B cell (primary cell): Measurements from ENCODE around the gene ZNF174. TPM values are rescaled to one million over a fixed set of nuclear protein-coding genes. Genes with fewer than 3 reads are reported as not detected.

ENCODE experiments used
- ATAC-seq: fragments of 200-7000 bp; cut with Tn5 transposase; one replicate; pipeline ENCODE4 v1.10.0; 2021; ENCODE audit warnings: low read depth, mild to moderate bottlenecking, moderate number of reproducible peaks, moderate library complexity
- CTCF ChIA-PET: fragments of 350-600 bp; sonication (Branson Sonifier 250); formaldehyde crosslinking; loops from one replicate; lab custom pipeline; 2021; ENCODE audit warnings: antibody characterized with exemption, inconsistent platforms; lab: Charles Lee
- POLR2A ChIA-PET: fragments of 350-600 bp; sonication (Branson Sonifier 250); formaldehyde crosslinking; loops from one replicate; lab custom pipeline; 2021; ENCODE audit warnings: antibody characterized with exemption; lab: Charles Lee
- DNase-seq: peaks from one replicate; pipeline ENCODE4 v3.0.0; 2013
- H2AFZ ChIP-seq: 2 replicates; pipeline ENCODE4 v1.6.1; 2012; ENCODE audit warnings: mild to moderate bottlenecking, low read depth, low read length; ENCODE audit not compliant: insufficient read depth, poor library complexity, severe bottlenecking
- H3K27ac ChIP-seq, 2 donors: 1 replicate in 1 of 2; 2 replicates in 1 of 2; pipeline ENCODE4 v1.5.1; 2012 to 2013; ENCODE audit warnings: low read length in 2 of 2, mild to moderate bottlenecking in 2 of 2, moderate library complexity in 1 of 2
- H3K27me3 ChIP-seq, 4 experiments: fragments of 200-600 bp in 1 of 4; sonication (generic) in 1 of 4; replicated peaks in 1 of 4; 1 replicate in 2 of 4; 2 replicates in 2 of 4; pipeline versions ENCODE4 v1.6.1 to v1.7.0; 2013 to 2016; ENCODE audit warnings: low read length in 3 of 4, mild to moderate bottlenecking in 2 of 4, mixed read lengths in 1 of 4, moderate library complexity in 1 of 4; ENCODE audit not compliant: insufficient read depth in 4 of 4, control insufficient read depth in 3 of 4; ENCODE audit errors: control extremely low read depth in 1 of 4
- H3K36me3 ChIP-seq, 2 experiments: replicated peaks in 1 of 2; 1 replicate in 1 of 2; 2 replicates in 1 of 2; pipeline versions ENCODE4 v1.6.1 to v1.7.1; 2013; ENCODE audit warnings: low read length in 1 of 2; ENCODE audit not compliant: insufficient read depth in 2 of 2, control insufficient read depth in 1 of 2; ENCODE audit errors: control extremely low read depth in 1 of 2, extremely low read depth in 1 of 2
- H3K4me1 ChIP-seq, 2 donors: fragments of 200-600 bp in 1 of 2; sonication (generic) in 1 of 2; 1 replicate in 1 of 2; 2 replicates in 1 of 2; pipeline versions ENCODE4 v1.5.1 to v1.6.1; 2013 to 2017; ENCODE audit warnings: low read length in 2 of 2; ENCODE audit not compliant: control insufficient read depth in 2 of 2, insufficient read depth in 2 of 2
- H3K4me2 ChIP-seq: replicated peaks from 2 replicates; pipeline ENCODE3; 2012; ENCODE audit warnings: mild to moderate bottlenecking, low read depth, low read length; ENCODE audit not compliant: poor library complexity, severe bottlenecking
- H3K4me3 ChIP-seq, 5 experiments: fragments of 200-600 bp in 1 of 5; sonication (generic) in 1 of 5; 1 replicate in 3 of 5; 2 replicates in 2 of 5; pipeline versions ENCODE4 v1.5.1 to v1.7.0; 2011 to 2016; ENCODE audit warnings: low read length in 4 of 5, mild to moderate bottlenecking in 4 of 5, low read depth in 2 of 5, control low read depth in 1 of 5, moderate library complexity in 1 of 5; ENCODE audit not compliant: insufficient read depth in 1 of 5; ENCODE audit errors: control extremely low read depth in 1 of 5, extremely low read depth in 1 of 5
- H3K79me2 ChIP-seq: fragments of 200-600 bp; sonication (generic); one replicate; pipeline ENCODE4 v1.6.0; 2016; ENCODE audit warnings: low read length; ENCODE audit not compliant: control insufficient read depth, insufficient read depth
- H3K9ac ChIP-seq: fragments of 200-600 bp; sonication (generic); 2 replicates; pipeline ENCODE4 v1.6.1; 2017; ENCODE audit warnings: mild to moderate bottlenecking, low read length, moderate library complexity
- H3K9me3 ChIP-seq, 3 donors: one replicate each; pipeline versions ENCODE4 v1.6.1 to v1.7.1; 2013; ENCODE audit warnings: low read length in 2 of 3; ENCODE audit not compliant: control insufficient read depth in 2 of 3, insufficient read depth in 1 of 3; ENCODE audit errors: control extremely low read depth in 1 of 3
- H4K20me1 ChIP-seq: 2 replicates; pipeline ENCODE4 v1.6.0; 2012; ENCODE audit warnings: mild to moderate bottlenecking, low read length; ENCODE audit not compliant: insufficient read depth, control insufficient read depth, poor library complexity, severe bottlenecking
- H3K27ac Mint-ChIP-seq: one replicate; pipeline ENCODE4 v1.8.0; 2021; ENCODE audit warnings: mixed read lengths
- H3K27me3 Mint-ChIP-seq: one replicate; pipeline ENCODE4 v1.8.0; 2021; ENCODE audit warnings: mixed read lengths
- H3K4me1 Mint-ChIP-seq: one replicate; pipeline ENCODE4 v1.8.0; 2021; ENCODE audit warnings: mixed read lengths
- H3K4me3 Mint-ChIP-seq: one replicate; pipeline ENCODE4 v1.8.0; 2021; ENCODE audit warnings: mixed read lengths
- H3K9me3 Mint-ChIP-seq: one replicate; pipeline ENCODE4 v1.8.0; 2022; ENCODE audit warnings: mixed read lengths; ENCODE audit not compliant: insufficient read depth
- CTCF ChIP-seq: fragments of 200-600 bp; IDR thresholded peaks from one replicate; pipeline ENCODE4 v1.8.0; 2022; ENCODE audit warnings: antibody characterized with exemption, mild to moderate bottlenecking
- EZH2 ChIP-seq: IDR thresholded peaks from 2 replicates; pipeline ENCODE4 v1.6.1; 2012; ENCODE audit warnings: borderline replicate concordance, low read depth, mild to moderate bottlenecking, moderate library complexity, low read length; ENCODE audit not compliant: insufficient read depth, poor library complexity, severe bottlenecking
- WGBS: methylation state at CpG from one replicate; pipeline ENCODE4 v1.1.5; 2013; ENCODE audit warnings: missing lambda C conversion rate; ENCODE audit not compliant: insufficient coverage; 5-methylcytosine and 5-hydroxymethylcytosine counted together
- intact Hi-C: fragments of 100-400 bp; cut with micrococcal nuclease; formaldehyde crosslinking; loops from one replicate; pipeline ENCODE4 v1.10.0; 2022
- polyA plus RNA-seq: library from polyadenylated mRNA; depleted of rRNA; stranded (reverse); fragments of >200 nt; gene quantifications from 2 replicates; pipeline ENCODE4 v1.2.3, GENCODE V29; 2012
- total RNA-seq, 2 donors: library from RNA; stranded (reverse); fragments of 120-200 nt in 1 of 2; gene quantifications; 1 replicate in 1 of 2; 2 replicates in 1 of 2; pipeline versions ENCODE4 v1.2.3 to v1.2.4, GENCODE V29; 2013 to 2022

Gene ZNF174
- total and polyA plus RNA-seq, 2 donors (not counting 1 experiment from before 2014, with no cell fraction given) = 6.7 to 12.7 TPM

GRCh38 chr16:3439637-3440036 is 38.6 kb downstream of the ZNF174 start:
- Histone ChIP-seq H3K36me3 (peaks cover 0 to 23% of the 10 kb centered on the region in 2 experiments), H3K79me2 (peaks cover 37% of the 10 kb centered on the region), H3K9ac (no peak overlapping the region), H3K27ac (no peak overlapping the region), H3K4me1 (peaks cover 7% of the 10 kb centered on the region in 2 donors), H4K20me1 (no peaks in the 10 kb centered on the region), H3K9me3 (peaks cover 1 to 19% (median 11%) of the 10 kb centered on the region in 3 donors), H3K27me3 (peaks cover 0 to 6% (median 0%) of the 10 kb centered on the region in 4 experiments), H2AFZ (no peak overlapping the region), H3K4me2 (no peak overlapping the region), H3K4me3 (no peak overlapping the region)
- ChIA-PET CTCF (no interaction called here), POLR2A (no interaction called here)
- Mint-ChIP-seq H3K4me1 (peaks cover 18% of the 10 kb centered on the region), H3K27ac (no peak overlapping the region), H3K27me3 (peaks cover 8% of the 10 kb centered on the region), H3K9me3 (peaks cover 5% of the 10 kb centered on the region), H3K4me3 (no peak overlapping the region)
- DNase-seq = no peak
- no peak for TF ChIP-seq CTCF
- no peak for TF ChIP-seq EZH2
- WGBS = no CpG with 5 or more reads among the region's 4 CpGs
- intact Hi-C loops = no loop called here
- ATAC-seq = no peak
